ENCODE data around the gene LCN9.

GRCh38 chr9:135667463-135668001, 4.4 kb downstream of the LCN9 start:
- TF ChIP-seq CTCF (IDR thresholded peaks at IDR 0.05) (no peak), POLR2A (IDR thresholded peaks at IDR 0.05) (no peak), POLR2AphosphoS5 (IDR thresholded peaks at IDR 0.05) (no peak)
